Naive thymus-derived CD8-positive, alpha-beta T cell (primary cell): Measurements from ENCODE around the gene THSD7B. TPM values are rescaled to one million over a fixed set of nuclear protein-coding genes. Genes with fewer than 3 reads are reported as not detected.

ENCODE experiments used
- ATAC-seq, 2 donors: fragments of 150-1000 bp; cut with Tn5 transposase in 1 of 2; sonication (Bioruptor Pico), chemical (Tn5 transposase) in 1 of 2; 1 replicate in 1 of 2; 2 replicates in 1 of 2; pipeline ENCODE4 v1.10.0; 2021; ENCODE audit warnings: mild to moderate bottlenecking in 2 of 2, moderate library complexity in 2 of 2
- POLR2A ChIA-PET: fragments of 350-600 bp; sonication (Branson Sonifier 250); formaldehyde crosslinking; loops from one replicate; lab custom pipeline; 2021; ENCODE audit warnings: antibody characterized with exemption; lab: Charles Lee
- DNase-seq, 10 donors: peaks; one replicate each; pipeline versions ENCODE4 v3.0.0 to v3.0.0-alpha.2; 2020 to 2022
- H3K27ac Mint-ChIP-seq, 10 donors: one replicate each; pipeline ENCODE4 v1.8.0; 2020 to 2022; ENCODE audit warnings: mild to moderate bottlenecking in 10 of 10, mixed read lengths in 10 of 10, moderate library complexity in 4 of 10, inconsistent platforms in 1 of 10
- H3K27me3 Mint-ChIP-seq, 5 donors: one replicate each; pipeline ENCODE4 v1.8.0; 2021 to 2022; ENCODE audit warnings: mixed read lengths in 5 of 5
- H3K36me3 Mint-ChIP-seq, 3 donors: one replicate each; pipeline ENCODE4 v1.8.0; 2020 to 2022; ENCODE audit warnings: mixed read lengths in 3 of 3, mild to moderate bottlenecking in 2 of 3, inconsistent platforms in 1 of 3
- H3K4me1 Mint-ChIP-seq, 4 donors: one replicate each; pipeline ENCODE4 v1.8.0; 2021 to 2022; ENCODE audit warnings: mixed read lengths in 4 of 4
- H3K4me3 Mint-ChIP-seq, 10 donors: one replicate each; pipeline ENCODE4 v1.8.0; 2020 to 2022; ENCODE audit warnings: mild to moderate bottlenecking in 10 of 10, mixed read lengths in 10 of 10, moderate library complexity in 6 of 10, inconsistent platforms in 1 of 10
- H3K9me3 Mint-ChIP-seq, 9 donors: one replicate each; pipeline ENCODE4 v1.8.0; 2020 to 2022; ENCODE audit warnings: mixed read lengths in 9 of 9, mild to moderate bottlenecking in 3 of 9, inconsistent platforms in 1 of 9, moderate library complexity in 1 of 9
- polyA plus RNA-seq, 3 donors: library from polyadenylated mRNA; unstranded; fragments of 300-500 nt; fragmentation: Illumina TruSeq; gene quantifications; one replicate each; pipeline ENCODE4 v1.2.3, GENCODE V29; 2021
- total RNA-seq, 8 experiments: library from RNA in 2 of 8; stranded (reverse) in 2 of 8; gene quantifications; one replicate each; pipeline ENCODE4 v1.2.3 and lab custom pipeline; 2021 to 2026

Gene THSD7B
- total and polyA plus RNA-seq, 5 experiments from 2014 or later: not detected

DNA sequence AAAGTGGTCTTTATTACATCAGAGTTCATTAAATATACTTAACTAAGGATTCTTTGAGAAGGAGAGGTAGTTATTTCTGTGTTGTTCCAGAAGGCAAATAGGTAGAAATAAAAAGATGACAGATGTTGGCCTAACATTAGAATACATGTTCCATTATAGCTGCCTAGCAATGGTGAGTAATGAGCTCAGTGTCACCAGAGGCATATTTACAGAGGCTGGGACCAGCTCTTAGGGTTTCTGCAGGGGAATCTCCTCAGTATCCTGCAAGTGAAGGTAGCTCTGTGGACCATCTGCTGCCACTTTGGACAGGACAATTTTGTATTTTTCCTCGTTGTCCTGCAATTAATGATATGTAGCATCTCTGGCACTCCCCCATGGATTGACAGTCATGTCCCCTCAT, 416.0 kb downstream of the THSD7B start:
- no peak for ATAC-seq

GRCh38 chr2:137182071-137182470, 416.7 kb downstream of the THSD7B start:
- H3K4me3 Mint-ChIP-seq: no peak overlapping the region
- ATAC-seq: no peak
- no peaks in the 10 kb centered on the region for H3K4me1 Mint-ChIP-seq
- H3K27me3 Mint-ChIP-seq: peaks cover 0 to 5% (median 0%) of the 10 kb centered on the region in 5 donors
- no peak for DNase-seq
- H3K36me3 Mint-ChIP-seq: peaks cover 0 to 10% (median 0%) of the 10 kb centered on the region in 3 donors
- no peak overlapping the region for H3K27ac Mint-ChIP-seq
- POLR2A ChIA-PET: no interaction called here
- peaks cover 0 to 15% (median 3%) of the 10 kb centered on the region in 9 donors for H3K9me3 Mint-ChIP-seq

More for the DNA sequence above, 416.0 kb downstream of the THSD7B start:
- Mint-ChIP-seq H3K27ac (no peak overlapping the region), H3K27me3 (peaks cover 0 to 5% (median 0%) of the 10 kb centered on the region in 5 donors), H3K4me3 (no peak overlapping the region), H3K9me3 (peaks cover 0 to 13% (median 3%) of the 10 kb centered on the region in 9 donors), H3K4me1 (no peaks in the 10 kb centered on the region), H3K36me3 (peaks cover 0 to 9% (median 0%) of the 10 kb centered on the region in 3 donors)
- no peak for DNase-seq
- POLR2A ChIA-PET: no interaction called here

DNA sequence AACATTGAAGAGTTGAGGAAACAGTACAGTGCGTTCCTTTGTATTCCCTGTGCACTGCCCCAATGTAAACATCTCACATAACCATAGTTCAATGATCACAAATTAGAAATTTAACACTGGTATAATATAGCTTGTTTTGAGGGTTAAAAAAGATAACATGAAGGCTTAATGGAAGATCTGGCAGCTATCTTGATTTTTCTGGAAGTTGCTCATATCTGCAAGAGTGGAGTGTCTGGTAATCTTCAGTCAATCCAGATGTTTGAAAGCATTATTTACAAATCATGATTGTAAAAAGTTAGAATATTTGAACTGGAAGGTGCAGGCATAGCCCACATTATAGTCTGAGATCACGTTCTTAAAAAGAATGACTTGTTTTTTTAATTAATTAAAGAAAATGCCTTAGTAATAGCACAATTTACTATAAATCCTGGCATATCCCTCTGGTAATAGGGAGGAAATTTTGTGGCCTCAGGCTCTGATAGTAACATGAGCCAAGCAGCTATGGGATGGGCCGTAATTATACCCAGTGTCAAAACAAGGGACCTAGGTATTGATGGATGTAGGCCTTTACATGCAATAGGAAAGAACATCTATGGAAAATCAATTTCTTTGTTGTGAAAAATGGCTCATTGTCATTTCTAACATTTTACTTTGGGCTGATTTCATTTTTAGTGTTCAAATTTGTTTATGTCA, 418.0 kb downstream of the THSD7B start:
- no peak for DNase-seq
- POLR2A ChIA-PET: no interaction called here
- Mint-ChIP-seq H3K27me3 (peaks cover 0 to 5% (median 0%) of the 10 kb centered on the region in 5 donors), H3K9me3 (peaks cover 0 to 15% (median 3%) of the 10 kb centered on the region in 9 donors), H3K4me3 (no peak overlapping the region), H3K36me3 (peaks cover 0 to 10% (median 0%) of the 10 kb centered on the region in 3 donors), H3K27ac (no peak overlapping the region), H3K4me1 (no peaks in the 10 kb centered on the region)
- ATAC-seq: no peak

- Mint-ChIP-seq H3K27ac (no peak overlapping the region), H3K4me3 (no peak overlapping the region), H3K27me3 (peaks cover 0 to 9% (median 0%) of the 10 kb centered on the region in 5 donors), H3K4me1 (no peaks in the 10 kb centered on the region), H3K9me3 (peaks cover 0 to 23% (median 8%) of the 10 kb centered on the region in 9 donors), H3K36me3 (peaks cover 0 to 10% (median 0%) of the 10 kb centered on the region in 3 donors)
- no peak for DNase-seq
- POLR2A ChIA-PET: no interaction called here
- ATAC-seq: no peak
These were observed 420.2 kb downstream of the THSD7B start for GRCh38 chr2:137185378-137186078.

GRCh38 chr2:137187216-137187615, 421.9 kb downstream of the THSD7B start:
- DNase-seq: no peak
- Mint-ChIP-seq H3K27ac (no peak overlapping the region), H3K9me3 (peaks cover 0 to 23% (median 8%) of the 10 kb centered on the region in 9 donors), H3K27me3 (peaks cover 0 to 9% (median 4%) of the 10 kb centered on the region in 5 donors), H3K4me3 (no peak overlapping the region), H3K4me1 (no peaks in the 10 kb centered on the region), H3K36me3 (peaks cover 0 to 10% (median 0%) of the 10 kb centered on the region in 3 donors)
- POLR2A ChIA-PET: no interaction called here
- no peak for ATAC-seq

GRCh38 chr2:137190411-137191195, 425.3 kb downstream of the THSD7B start:
- no peak for DNase-seq
- Mint-ChIP-seq H3K4me3 (no peak overlapping the region), H3K36me3 (peaks cover 0 to 8% (median 0%) of the 10 kb centered on the region in 3 donors), H3K9me3 (peaks cover 0 to 18% (median 5%) of the 10 kb centered on the region in 9 donors), H3K27me3 (peaks cover 0 to 16% (median 4%) of the 10 kb centered on the region in 5 donors), H3K4me1 (no peaks in the 10 kb centered on the region), H3K27ac (no peak overlapping the region)
- POLR2A ChIA-PET: no interaction called here
- ATAC-seq: no peak

GRCh38 chr2:137192366-137193310, 427.3 kb downstream of the THSD7B start:
- peaks cover 0 to 14% (median 0%) of the 10 kb centered on the region in 9 donors for H3K9me3 Mint-ChIP-seq
- DNase-seq (no peak), ATAC-seq (no peak)
- H3K27ac Mint-ChIP-seq: no peak overlapping the region
- H3K4me3 Mint-ChIP-seq: no peak overlapping the region
- H3K4me1 Mint-ChIP-seq: no peaks in the 10 kb centered on the region
- POLR2A ChIA-PET: no interaction called here
- H3K36me3 Mint-ChIP-seq: no peaks in the 10 kb centered on the region
- H3K27me3 Mint-ChIP-seq: peaks cover 1 to 16% (median 4%) of the 10 kb centered on the region in 5 donors

GRCh38 chr2:137193401-137193800, 428.1 kb downstream of the THSD7B start:
- peaks cover 0 to 14% (median 0%) of the 10 kb centered on the region in 9 donors for H3K9me3 Mint-ChIP-seq
- DNase-seq (no peak), ATAC-seq (no peak)
- peaks cover 1 to 16% (median 4%) of the 10 kb centered on the region in 5 donors for H3K27me3 Mint-ChIP-seq
- POLR2A ChIA-PET: no interaction called here
- no peaks in the 10 kb centered on the region for H3K4me1 Mint-ChIP-seq
- no peaks in the 10 kb centered on the region for H3K36me3 Mint-ChIP-seq
- no peak overlapping the region for H3K27ac Mint-ChIP-seq
- no peak overlapping the region for H3K4me3 Mint-ChIP-seq

DNA sequence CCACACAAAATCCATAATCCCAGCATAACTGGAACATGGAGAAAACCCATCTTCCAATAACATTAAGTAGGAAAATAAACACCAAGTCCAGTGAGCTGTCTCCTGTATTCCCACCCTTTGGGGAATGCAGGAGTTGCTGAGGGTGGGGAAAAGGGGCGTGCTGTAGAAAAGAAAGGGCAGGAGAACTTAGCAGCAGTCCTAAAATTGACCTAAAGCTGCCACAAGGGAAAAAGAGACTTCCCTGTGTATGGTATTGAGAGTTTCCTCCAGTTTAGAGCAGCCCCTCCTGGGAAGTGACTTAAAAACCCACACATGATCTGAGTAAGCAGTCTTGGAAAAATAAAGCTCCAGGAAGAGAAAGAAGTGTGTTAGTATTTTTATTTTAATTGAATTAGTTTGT, 428.8 kb downstream of the THSD7B start:
- ATAC-seq: no peak

DNA sequence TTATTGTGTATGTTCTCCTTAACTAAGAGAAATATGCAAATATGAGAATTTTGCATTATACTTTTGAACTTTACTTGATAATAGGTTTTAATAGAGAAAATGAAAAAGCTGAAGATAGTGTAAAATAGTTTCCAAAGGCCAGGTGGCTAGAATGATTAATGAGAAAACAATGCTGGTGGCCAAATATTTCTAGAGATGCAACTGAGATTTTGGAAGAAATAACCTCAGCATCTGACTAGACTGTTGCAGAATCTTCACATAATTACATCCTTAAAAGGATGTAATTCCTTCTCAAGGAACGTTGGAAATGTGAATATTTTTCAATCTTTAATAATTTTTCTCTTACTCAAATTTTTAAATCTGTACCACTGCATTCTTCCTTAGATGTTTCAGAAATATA, 434.4 kb downstream of the THSD7B start:
- H3K27me3 Mint-ChIP-seq: peaks cover 0 to 14% (median 2%) of the 10 kb centered on the region in 5 donors

More for the DNA sequence above, 428.8 kb downstream of the THSD7B start:
- Mint-ChIP-seq H3K36me3 (no peaks in the 10 kb centered on the region), H3K4me3 (no peak overlapping the region), H3K4me1 (no peaks in the 10 kb centered on the region), H3K9me3 (peaks cover 0 to 9% (median 0%) of the 10 kb centered on the region in 9 donors), H3K27me3 (peaks cover 1 to 16% (median 4%) of the 10 kb centered on the region in 5 donors), H3K27ac (no peak overlapping the region)
- no peak for DNase-seq
- POLR2A ChIA-PET: no interaction called here

GRCh38 chr2:137202318-137202717, 437.0 kb downstream of the THSD7B start:
- Mint-ChIP-seq H3K4me1 (no peaks in the 10 kb centered on the region), H3K4me3 (no peak overlapping the region), H3K36me3 (no peaks in the 10 kb centered on the region)

More for the DNA sequence above, 434.4 kb downstream of the THSD7B start:
- POLR2A ChIA-PET: no interaction called here
- no peak for DNase-seq
- Mint-ChIP-seq H3K9me3 (peaks cover 0 to 3% (median 0%) of the 10 kb centered on the region in 9 donors), H3K36me3 (no peaks in the 10 kb centered on the region), H3K4me1 (no peaks in the 10 kb centered on the region), H3K27ac (no peak overlapping the region), H3K4me3 (no peak overlapping the region)
- ATAC-seq: no peak

GRCh38 chr2:137205324-137205723, 440.0 kb downstream of the THSD7B start:
- DNase-seq: no peak
- H3K4me3 Mint-ChIP-seq: no peak overlapping the region
- ATAC-seq: no peak
- no peaks in the 10 kb centered on the region for H3K36me3 Mint-ChIP-seq
- no peak overlapping the region for H3K27ac Mint-ChIP-seq
- peaks cover 1 to 14% (median 3%) of the 10 kb centered on the region in 5 donors for H3K27me3 Mint-ChIP-seq
- no peaks in the 10 kb centered on the region for H3K4me1 Mint-ChIP-seq
- H3K9me3 Mint-ChIP-seq: peaks cover 0 to 4% (median 0%) of the 10 kb centered on the region in 9 donors
- POLR2A ChIA-PET: no interaction called here

More at GRCh38 chr2:137202318-137202717, 437.0 kb downstream of the THSD7B start:
- Mint-ChIP-seq H3K9me3 (peaks cover 0 to 3% (median 0%) of the 10 kb centered on the region in 9 donors), H3K27ac (no peak overlapping the region), H3K27me3 (peaks cover 1 to 14% (median 3%) of the 10 kb centered on the region in 5 donors)
- DNase-seq (no peak), ATAC-seq (no peak)
- POLR2A ChIA-PET: no interaction called here
